SK-N-SH (cell line): Measurements from ENCODE around the gene PRPF6. TPM values are rescaled to one million over a fixed set of nuclear protein-coding genes. Genes with fewer than 3 reads are reported as not detected.

ENCODE experiments used
- CTCF ChIA-PET: fragments of 300-600, 350-600 bp; formaldehyde crosslinking; extraction: SDS; loops from one replicate; lab custom pipeline; 2021; lab: Yijun Ruan, JAX
- POLR2A ChIA-PET: fragments of 350-600 bp; sonication (Branson Sonifier 250); formaldehyde crosslinking; extraction: SDS; loops from one replicate; lab custom pipeline; 2020; ENCODE audit warnings: antibody characterized with exemption, inconsistent platforms; lab: Yijun Ruan, JAX
- DNase-seq: peaks from one replicate; pipeline ENCODE4 v3.0.0; 2012
- H2AFZ ChIP-seq: fragments of 200-600 bp; sonication (generic); 2 replicates; pipeline ENCODE4 v1.8.1; 2016; ENCODE audit warnings: antibody characterized with exemption, mild to moderate bottlenecking, low read depth
- H3F3A ChIP-seq: fragments of 200-600 bp; sonication (generic); replicated peaks from 2 replicates; pipeline ENCODE3; 2016; ENCODE audit warnings: antibody characterized with exemption, mild to moderate bottlenecking; ENCODE audit not compliant: insufficient read depth
- H3K27ac ChIP-seq, 2 experiments: fragments of 200-500 bp in 1 of 2; fragments of 200-600 bp in 1 of 2; sonication (Bioruptor generic) in 1 of 2; sonication (generic), shearing (Covaris generic) in 1 of 2; 2 replicates each; pipeline versions ENCODE4 v1.5.1 to v1.6.1; 2014 to 2016; ENCODE audit warnings: low read depth in 2 of 2, inconsistent platforms in 1 of 2, low read length in 1 of 2, mild to moderate bottlenecking in 1 of 2, mixed read lengths in 1 of 2
- H3K27me3 ChIP-seq: fragments of 200-600 bp; sonication (generic), shearing (Covaris generic); 2 replicates; pipeline ENCODE4 v1.6.1; 2016; ENCODE audit warnings: mixed run types; ENCODE audit not compliant: insufficient read depth
- H3K36me3 ChIP-seq, 2 experiments: fragments of 200-500 bp in 1 of 2; fragments of 200-600 bp in 1 of 2; sonication (Bioruptor generic) in 1 of 2; sonication (generic) in 1 of 2; replicated peaks in 1 of 2; 2 replicates each; pipeline versions ENCODE3 to v1.5.1; 2014 to 2016; ENCODE audit warnings: low read length in 1 of 2, mild to moderate bottlenecking in 1 of 2; ENCODE audit not compliant: insufficient read depth in 2 of 2, control insufficient read depth in 1 of 2
- H3K4me1 ChIP-seq, 2 experiments: fragments of 200-500 bp in 1 of 2; fragments of 200-600 bp in 1 of 2; sonication (Bioruptor generic) in 1 of 2; sonication (generic), shearing (Covaris generic) in 1 of 2; 2 replicates each; pipeline versions ENCODE4 v1.5.1 to v1.6.1; 2014 to 2016; ENCODE audit warnings: low read depth in 1 of 2, low read length in 1 of 2, mixed run types in 1 of 2; ENCODE audit not compliant: insufficient read depth in 2 of 2, control insufficient read depth in 1 of 2
- H3K4me2 ChIP-seq: fragments of 200-600 bp; sonication (generic), shearing (Covaris generic); 2 replicates; pipeline ENCODE4 v1.6.1; 2017; ENCODE audit warnings: mixed run types
- H3K4me3 ChIP-seq, 2 experiments: fragments of 200-500 bp in 1 of 2; fragments of 200-600 bp in 1 of 2; sonication (Bioruptor generic) in 1 of 2; sonication (generic), shearing (Covaris generic) in 1 of 2; 2 replicates each; pipeline versions ENCODE4 v1.5.1 to v1.8.1; 2014 to 2016; ENCODE audit warnings: low read depth in 2 of 2, inconsistent platforms in 1 of 2, low read length in 1 of 2, mild to moderate bottlenecking in 1 of 2, mixed read lengths in 1 of 2, moderate library complexity in 1 of 2
- H3K79me2 ChIP-seq: fragments of 200-600 bp; sonication (generic); 2 replicates; pipeline ENCODE4 v1.8.1; 2017; ENCODE audit warnings: mild to moderate bottlenecking; ENCODE audit not compliant: insufficient read depth
- H3K9ac ChIP-seq: fragments of 200-600 bp; sonication (generic); 2 replicates; pipeline ENCODE4 v1.6.1; 2017; ENCODE audit warnings: mixed run types
- H3K9me2 ChIP-seq: fragments of 200-600 bp; sonication (generic); 2 replicates; pipeline ENCODE4 v1.6.1; 2017; ENCODE audit warnings: mixed run types
- H3K9me3 ChIP-seq: fragments of 200-600 bp; sonication (generic); 2 replicates; pipeline ENCODE4 v1.6.1; 2017; ENCODE audit warnings: mixed run types, mild to moderate bottlenecking, moderate library complexity
- H4K20me1 ChIP-seq: fragments of 200-600 bp; sonication (generic); 2 replicates; pipeline ENCODE4 v1.6.1; 2017; ENCODE audit warnings: mild to moderate bottlenecking, mixed run types; ENCODE audit not compliant: insufficient read depth
- CHD2 ChIP-seq: fragments of 150-350 bp; IDR thresholded peaks from 2 replicates; pipeline ENCODE4 v1.6.1; 2018; ENCODE audit warnings: low read length; ENCODE audit not compliant: partially characterized antibody
- ELF1 ChIP-seq: IDR thresholded peaks from 2 replicates; pipeline ENCODE4 v1.4.0; 2012
- EZH2phosphoT487 ChIP-seq: fragments of 200-600 bp; sonication (generic); IDR thresholded peaks from 2 replicates; pipeline ENCODE4 v1.6.1; 2017; ENCODE audit warnings: low read depth, mixed run types, mild to moderate bottlenecking, antibody characterized with exemption, moderate library complexity, borderline replicate concordance
- FOXJ3 ChIP-seq: sonication (generic); formaldehyde crosslinking; IDR thresholded peaks from 2 replicates; pipeline ENCODE4 v1.5.1; 2020; ENCODE audit warnings: mild to moderate bottlenecking, missing genetic modification reagents
- IRF3 ChIP-seq: fragments of 150-350 bp; IDR thresholded peaks from 2 replicates; pipeline ENCODE4 v1.6.1; 2016; ENCODE audit warnings: mild to moderate bottlenecking, low read depth, low read length
- MAX ChIP-seq: IDR thresholded peaks from 2 replicates; pipeline ENCODE4 v1.4.0; 2012; ENCODE audit warnings: low read depth
- MXI1 ChIP-seq: IDR thresholded peaks from 2 replicates; pipeline ENCODE4 v1.6.1; 2012; ENCODE audit warnings: mild to moderate bottlenecking, low read depth, low read length, improper control_type of control experiment
- NFIC ChIP-seq: IDR thresholded peaks from 2 replicates; pipeline ENCODE4 v1.4.0; 2012; ENCODE audit warnings: borderline replicate concordance
- NRF1 ChIP-seq: IDR thresholded peaks from 2 replicates; pipeline ENCODE4 v1.6.1; 2012; ENCODE audit warnings: low read depth, mild to moderate bottlenecking, low read length
- PBX3 ChIP-seq: IDR thresholded peaks from 2 replicates; pipeline ENCODE4; 2012
- REST ChIP-seq: IDR thresholded peaks from 2 replicates; pipeline ENCODE4 v1.6.1; 2012; ENCODE audit warnings: mild to moderate bottlenecking, low read depth, low read length, moderate library complexity
- RFX5 ChIP-seq: IDR thresholded peaks from 2 replicates; pipeline ENCODE4 v1.6.1; 2012; ENCODE audit warnings: mild to moderate bottlenecking, improper control_type of control experiment, low read length
- RXRA ChIP-seq: IDR thresholded peaks from 2 replicates; pipeline ENCODE4 v1.4.0; 2012; ENCODE audit warnings: low read depth, mild to moderate bottlenecking, borderline replicate concordance
- TAF1 ChIP-seq: IDR thresholded peaks from 2 replicates; pipeline ENCODE4 v1.6.1; 2012; ENCODE audit warnings: low read depth, mild to moderate bottlenecking, low read length, moderate library complexity, borderline replicate concordance
- TCF12 ChIP-seq: IDR thresholded peaks from 2 replicates; pipeline ENCODE4 v1.4.0; 2012
- TEAD4 ChIP-seq: IDR thresholded peaks from 2 replicates; pipeline ENCODE4 v1.4.0; 2012; ENCODE audit warnings: mild to moderate bottlenecking, borderline replicate concordance; ENCODE audit not compliant: insufficient read depth
- ZBTB33 ChIP-seq: IDR thresholded peaks from 2 replicates; pipeline ENCODE4 v1.4.0; 2012; ENCODE audit warnings: low read depth, borderline replicate concordance
- WGBS: methylation state at CpG from one replicate; pipeline ENCODE4 v1.1.6; 2017; ENCODE audit warnings: low lambda C conversion rate; 5-methylcytosine and 5-hydroxymethylcytosine counted together
- polyA plus RNA-seq, 3 experiments: library from polyadenylated mRNA; depleted of rRNA; stranded (reverse); fragments of >200 nt; gene quantifications; 2 replicates each; pipeline ENCODE4 v1.2.3, GENCODE V29; 2012

PRPF6 gene
- polyA plus RNA-seq, 1 of the 3 experiments (the other 2 are of a cell fraction): 59.1 TPM

GRCh38 chr20:63951398-63952209 lies 29.3 kb upstream of the PRPF6 start:
- no peaks in the 10 kb centered on the region for H3K9me2 ChIP-seq
- no peak for TF ChIP-seq NRF1
- no peak for TF ChIP-seq TEAD4
- TF ChIP-seq RXRA: no peak
- TF ChIP-seq MXI1: no peak
- no peak for TF ChIP-seq TAF1
- no peak for TF ChIP-seq IRF3
- no peak for TF ChIP-seq NFIC
- TF ChIP-seq CHD2: no peak
- WGBS: 85% methylated on average over 5 of the region's 17 CpGs
- ChIA-PET CTCF (interaction anchor here (1.4 to 2.1 kb wide), 4 partner anchors 22 to 414 kb away, joined by 4 to 13 read pairs (median 10); partner anchors contain the start of gene PTK6), POLR2A (no interaction called here)
- no peak overlapping the region for H2AFZ ChIP-seq
- H3K27me3 ChIP-seq: no peaks in the 10 kb centered on the region
- peaks cover 88% of the 10 kb centered on the region for H3K79me2 ChIP-seq
- H3K4me1 ChIP-seq: peaks cover 19 to 59% of the 10 kb centered on the region in 2 experiments; a peak in 3 of 4 replicates
- no peaks in the 10 kb centered on the region for H3K36me3 ChIP-seq
- H3K9ac ChIP-seq: no peak overlapping the region
- H3K4me2 ChIP-seq: no peak overlapping the region
- DNase-seq: no peak
- no peak overlapping the region; a peak in 1 of 4 replicates for H3K27ac ChIP-seq
- peaks cover 82% of the 10 kb centered on the region for H4K20me1 ChIP-seq
- peaks cover 23% of the 10 kb centered on the region for H3F3A ChIP-seq
- no peak overlapping the region for H3K4me3 ChIP-seq
- no peaks in the 10 kb centered on the region for H3K9me3 ChIP-seq

GRCh38 chr20:63952210-63952535 lies 28.8 kb upstream of the PRPF6 start:
- Histone ChIP-seq H3F3A (peaks cover 29% of the 10 kb centered on the region), H3K27ac (no peak overlapping the region), H3K4me1 (peaks cover 19 to 59% of the 10 kb centered on the region in 2 experiments; a peak in 3 of 4 replicates), H3K4me2 (no peak overlapping the region), H3K9ac (no peak overlapping the region), H4K20me1 (peaks cover 76% of the 10 kb centered on the region), H3K79me2 (peaks cover 86% of the 10 kb centered on the region), H3K4me3 (no peak overlapping the region), H3K9me3 (no peaks in the 10 kb centered on the region), H2AFZ (no peak overlapping the region), H3K27me3 (no peaks in the 10 kb centered on the region), H3K36me3 (no peaks in the 10 kb centered on the region), H3K9me2 (no peaks in the 10 kb centered on the region)
- WGBS: 74% methylated on average over 7 of the region's 15 CpGs
- ChIA-PET POLR2A (no interaction called here), CTCF (interaction anchor here (0.7 to 2.1 kb wide), 4 partner anchors 22 to 414 kb away, joined by 3 to 13 read pairs (median 10); partner anchors contain the start of gene PTK6)
- DNase-seq: no peak
- TF ChIP-seq CHD2 (no peak), TCF12 (no peak), RFX5 (no peak), ELF1 (no peak), REST (no peak), MAX (no peak), TAF1 (no peak), MXI1 (no peak), TEAD4 (no peak), NRF1 (no peak), ZBTB33 (no peak), EZH2phosphoT487 (no peak), FOXJ3 (CRISPR knock-in tag) (no peak), PBX3 (no peak), NFIC (no peak)
